HG03064 (cell line): ENCODE data around the gene COA5.

Source experiments
- ATAC-seq: cut with Tn5 transposase; IDR thresholded peaks from one replicate; pipeline ENCODE4 v1.9.1; 2021; ENCODE audit warnings: low read depth; ENCODE audit not compliant: unreplicated experiment

Gene COA5, protein sequence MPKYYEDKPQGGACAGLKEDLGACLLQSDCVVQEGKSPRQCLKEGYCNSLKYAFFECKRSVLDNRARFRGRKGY

DNA sequence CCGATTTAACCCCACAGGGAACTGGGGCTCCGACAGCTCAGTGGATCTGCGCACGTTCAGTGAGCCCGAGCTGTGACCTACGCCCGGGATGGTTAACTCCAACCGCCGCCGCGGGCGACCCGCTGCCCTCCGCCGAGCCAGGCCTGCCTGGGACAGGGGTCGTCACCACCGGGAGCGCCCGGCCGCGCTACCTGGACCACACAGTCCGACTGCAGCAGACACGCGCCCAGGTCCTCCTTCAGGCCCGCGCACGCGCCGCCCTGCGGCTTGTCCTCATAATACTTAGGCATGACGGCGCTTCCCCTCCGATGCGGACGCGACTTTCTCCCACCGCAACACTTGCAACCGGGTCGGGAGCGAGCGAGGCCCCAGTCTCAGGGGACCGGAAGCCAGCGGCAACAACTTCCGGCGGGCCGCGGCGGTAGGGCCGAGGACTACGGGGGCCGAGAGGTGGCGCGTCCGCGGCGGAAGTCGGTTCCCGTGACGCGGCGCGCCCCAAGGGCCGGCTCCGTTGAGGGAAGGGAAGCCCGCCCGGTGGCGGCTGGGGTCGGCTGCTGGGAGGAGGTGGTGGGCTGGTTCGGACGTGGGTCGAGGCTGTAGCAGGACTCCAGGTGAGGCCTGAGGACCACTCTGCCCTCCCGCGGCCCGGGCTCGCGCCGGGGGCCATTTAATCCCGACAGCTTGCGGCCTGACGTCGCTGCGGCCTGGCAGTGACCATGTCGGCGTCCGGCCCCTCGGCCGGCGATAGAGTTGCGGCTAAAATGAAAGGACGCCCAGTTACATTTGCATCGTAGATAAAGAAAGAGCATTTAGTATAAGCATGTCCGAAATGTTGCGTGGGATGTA lies at the start of gene COA5, which contains the start of gene UNC50:
COA5 (minus strand) TSS at position 397 of the 846 bp plus-strand sequence; CDS start at position 290, 107 bp downstream.
UNC50 (plus strand) TSS at position 474 of the 846 bp plus-strand sequence. CDS start 1,171 bp downstream, outside the sequence.
- peak; percentile 79 for ATAC-seq

DNA sequence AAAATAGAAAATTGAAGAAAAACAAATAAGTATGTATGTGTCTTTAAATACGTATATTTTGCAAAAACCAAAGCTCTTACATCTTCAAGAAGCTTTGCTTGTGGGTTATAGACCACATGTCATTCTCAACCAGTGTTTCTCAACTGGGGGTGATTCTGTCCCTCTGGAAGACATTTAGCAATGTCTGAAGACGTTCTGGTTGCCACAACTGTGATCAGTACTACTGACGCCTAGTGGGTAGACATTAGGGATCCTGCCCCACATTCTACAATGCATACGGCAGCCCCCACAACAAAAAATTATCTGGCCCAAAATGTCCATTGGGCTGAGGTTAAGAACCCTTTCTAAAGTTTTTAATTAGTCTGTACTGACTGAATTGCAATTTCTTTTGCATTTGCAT lies 48.5 kb upstream of the COA5 start:
- ATAC-seq = no peak

DNA sequence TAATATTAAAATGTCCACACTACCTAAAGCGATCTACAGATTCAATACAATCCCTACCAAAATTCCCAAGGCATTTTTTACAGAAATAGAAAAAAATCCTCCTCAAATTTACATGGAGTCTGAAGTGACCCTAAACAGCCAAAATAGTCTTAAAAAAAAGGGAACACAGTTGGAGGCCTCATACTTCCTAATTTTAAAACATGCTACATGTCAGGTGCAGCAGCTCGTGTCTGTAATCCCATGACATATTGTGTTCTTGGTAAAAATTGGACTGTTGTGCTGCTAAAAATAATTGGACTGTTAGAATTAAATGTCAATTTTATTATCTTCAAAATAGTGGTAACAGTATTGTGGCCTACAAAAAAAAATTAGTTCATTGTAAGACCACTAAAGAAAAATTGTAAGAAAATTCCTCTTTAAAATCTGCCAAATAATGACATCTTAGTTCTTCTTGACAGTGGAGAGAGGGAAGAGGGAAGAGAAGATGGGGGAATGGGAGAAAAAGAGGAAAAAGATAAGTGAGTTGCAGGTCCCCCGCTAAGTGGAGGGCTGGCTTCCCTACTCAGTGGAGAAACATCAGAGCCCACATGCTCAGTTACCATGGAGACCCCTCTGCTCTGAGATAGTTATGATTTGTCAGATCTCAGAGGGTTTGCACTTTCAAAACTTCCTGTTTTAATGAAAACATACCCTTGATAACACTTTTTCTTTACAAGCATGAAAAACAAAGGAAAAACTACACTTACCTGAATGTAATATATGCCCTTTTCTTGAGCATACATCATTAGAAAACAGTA lies 46.6 kb upstream of the COA5 start:
- ATAC-seq = no peak

DNA sequence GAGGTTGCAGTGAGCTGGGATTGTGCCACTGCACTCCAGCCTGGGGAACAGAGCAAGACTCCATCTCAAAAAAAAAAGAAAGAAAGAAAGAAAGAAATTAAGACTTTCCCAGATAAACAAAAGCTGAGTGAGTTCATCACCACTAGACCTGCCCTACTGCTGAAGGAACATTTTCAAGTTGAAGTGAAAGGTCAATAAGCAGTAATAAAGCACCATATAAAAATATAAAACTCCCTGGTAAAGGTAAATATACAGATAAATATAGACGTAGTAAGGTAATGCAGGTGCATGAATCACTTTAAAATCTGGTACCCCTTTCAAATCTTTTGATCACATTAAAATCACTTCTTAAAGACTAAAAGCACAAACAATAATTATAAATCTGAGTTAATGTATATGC lies 42.7 kb upstream of the COA5 start:
- ATAC-seq = no peak

DNA sequence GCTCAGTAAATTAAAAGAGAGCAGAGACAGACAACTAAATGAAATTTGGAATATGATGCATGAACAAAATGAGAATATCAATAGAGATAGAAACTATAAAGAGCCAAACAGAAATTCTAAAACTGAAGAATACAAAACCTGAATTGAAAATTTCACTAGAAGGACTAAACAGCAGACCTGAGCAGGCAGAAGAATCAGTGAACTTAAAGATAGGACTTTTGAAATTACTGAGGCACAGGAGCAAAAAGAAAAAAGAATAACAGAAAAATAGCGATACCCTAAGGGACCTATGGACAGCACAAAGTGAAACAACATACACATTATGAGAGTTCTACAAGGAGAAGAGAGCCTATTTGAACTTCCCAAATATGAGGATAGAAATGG lies 41.7 kb upstream of the COA5 start:
- no peak for ATAC-seq

DNA sequence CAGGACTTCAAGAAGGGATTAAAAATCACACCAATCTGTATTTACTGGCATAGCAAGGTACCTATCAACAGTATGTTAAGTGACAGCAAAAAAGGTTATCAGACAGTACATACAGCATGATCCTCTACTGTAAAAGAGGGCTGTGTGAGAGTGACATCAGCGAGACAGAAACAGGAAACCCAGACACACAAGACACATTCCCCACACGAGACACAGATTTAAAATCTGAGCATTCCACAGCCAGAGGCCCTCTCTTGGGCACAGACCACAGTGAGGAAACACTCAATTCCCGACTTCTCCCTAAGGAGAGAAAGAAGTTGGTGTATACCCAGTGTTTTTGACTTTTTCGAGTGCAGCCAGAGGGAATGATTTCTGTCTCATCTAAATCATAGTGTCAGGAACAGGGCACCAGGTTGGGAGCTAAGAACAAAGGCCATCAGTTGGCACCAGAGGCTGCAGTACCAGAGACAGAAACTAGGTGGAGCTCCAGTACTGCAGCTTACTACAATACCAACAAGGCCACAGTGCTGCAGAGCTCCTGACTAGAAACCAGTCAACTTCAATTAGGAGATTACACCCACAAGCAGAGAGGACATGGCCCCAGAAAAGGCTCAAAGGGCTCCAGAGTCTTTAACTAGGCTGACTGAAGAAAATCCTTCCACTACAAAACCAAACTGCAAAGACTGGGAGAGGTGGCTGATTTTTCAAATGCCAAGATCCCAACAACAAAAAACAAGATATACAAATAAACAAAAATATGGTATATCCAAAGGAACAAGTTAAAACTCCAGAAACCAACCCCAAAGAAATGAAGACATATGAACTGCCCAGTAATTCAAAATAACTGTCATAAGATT lies 41.1 kb upstream of the COA5 start:
- no peak for ATAC-seq

DNA sequence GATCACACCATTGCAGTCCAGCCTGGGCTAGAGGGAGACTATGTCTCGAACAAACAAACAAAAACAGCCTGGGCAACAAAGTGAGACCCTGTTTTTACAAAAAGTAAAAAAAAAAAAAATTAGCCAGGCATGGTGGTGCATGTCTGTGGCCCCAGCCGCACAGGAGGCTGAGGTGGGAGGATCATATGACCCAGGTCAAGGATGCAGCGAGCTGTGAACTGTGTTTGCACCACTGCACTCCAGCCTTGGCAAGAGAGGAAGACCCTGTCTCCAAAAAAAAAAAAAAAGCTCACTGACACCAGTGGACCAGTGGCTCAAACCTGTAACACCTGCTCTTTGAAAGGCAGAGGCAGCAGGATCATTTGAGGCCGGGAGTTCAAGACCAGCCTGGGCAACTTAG lies 40.1 kb upstream of the COA5 start:
- no peak for ATAC-seq

DNA sequence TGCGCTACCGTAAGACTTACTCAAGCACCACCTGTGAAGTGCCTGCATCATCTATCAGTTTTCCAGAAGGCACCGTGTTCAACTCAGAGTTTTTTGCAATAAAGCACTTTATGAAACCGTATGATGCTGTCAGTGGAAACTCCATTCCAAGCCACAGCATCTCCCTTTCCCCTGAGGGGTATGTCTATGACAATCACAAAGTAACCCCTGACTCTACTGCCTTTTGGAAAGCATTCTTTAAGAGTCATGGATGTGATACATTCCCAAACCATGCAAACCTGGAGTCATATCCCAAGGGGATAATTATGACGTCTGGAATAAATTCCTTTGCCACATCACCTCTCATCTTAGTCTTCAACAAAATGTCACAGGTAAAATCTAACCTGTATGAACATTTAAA lies 39.3 kb upstream of the COA5 start:
- ATAC-seq = no peak

DNA sequence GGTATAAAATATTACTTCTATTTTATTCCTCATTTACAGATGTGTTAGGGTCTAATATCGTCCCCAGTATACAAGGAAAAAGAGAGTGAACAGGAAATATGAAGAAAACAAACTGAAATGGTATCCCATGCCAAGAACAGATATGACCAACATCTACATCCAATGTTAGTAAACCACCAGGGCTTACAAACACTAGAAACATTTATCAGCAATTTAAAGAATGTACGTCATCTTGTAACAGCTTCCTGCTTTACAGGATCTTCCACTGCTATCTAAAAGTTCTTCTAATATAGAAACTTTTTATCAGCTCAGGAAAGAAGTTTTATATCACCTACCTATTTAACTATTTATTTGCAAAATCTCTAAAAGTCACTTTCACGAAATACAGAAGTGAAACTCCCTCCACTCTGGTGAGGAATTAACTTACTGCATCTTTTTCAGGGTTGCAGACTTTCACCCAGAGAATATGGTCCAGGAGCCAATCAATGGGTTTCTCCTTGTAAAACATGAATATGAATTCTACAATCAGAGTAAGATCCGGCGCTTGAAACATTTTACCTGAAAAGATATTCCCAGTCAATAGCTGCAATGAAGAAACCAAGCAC lies 35.3 kb upstream of the COA5 start:
- no peak for ATAC-seq

DNA sequence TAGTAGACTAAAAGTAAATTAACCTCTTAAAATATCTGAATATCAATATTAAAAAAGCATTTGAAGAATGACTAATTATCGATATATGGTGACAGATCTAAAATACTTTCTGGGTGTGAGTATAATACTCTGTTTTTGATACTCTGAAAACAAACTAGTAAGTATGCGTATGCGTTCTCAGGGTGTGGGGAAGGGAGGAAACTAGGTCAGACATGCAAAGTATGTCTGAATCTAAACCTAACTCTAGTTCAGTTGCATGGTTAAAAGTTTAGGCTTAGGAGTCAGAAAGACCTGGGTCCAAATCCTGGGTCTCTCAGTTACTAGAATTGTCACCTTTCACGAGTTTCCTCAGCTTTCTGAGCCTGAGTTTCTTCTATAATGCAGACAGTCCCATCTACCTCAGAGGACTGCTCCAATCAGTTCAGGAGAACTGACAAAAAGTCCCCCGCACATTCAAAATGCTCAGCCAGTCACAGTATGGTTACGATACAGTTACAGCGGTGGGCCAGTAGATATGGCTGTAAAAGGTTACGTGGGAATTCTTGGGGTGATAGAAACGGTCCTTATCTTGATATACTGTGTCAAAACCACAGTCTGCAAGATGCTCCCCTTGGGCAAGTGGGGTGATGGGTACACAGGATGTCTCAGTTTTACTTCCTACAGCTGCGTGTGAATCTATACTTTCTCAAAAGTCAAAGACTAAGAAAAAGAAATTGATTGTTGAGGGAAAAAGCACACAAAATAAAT lies 29.3 kb upstream of the COA5 start:
- ATAC-seq = no peak

DNA sequence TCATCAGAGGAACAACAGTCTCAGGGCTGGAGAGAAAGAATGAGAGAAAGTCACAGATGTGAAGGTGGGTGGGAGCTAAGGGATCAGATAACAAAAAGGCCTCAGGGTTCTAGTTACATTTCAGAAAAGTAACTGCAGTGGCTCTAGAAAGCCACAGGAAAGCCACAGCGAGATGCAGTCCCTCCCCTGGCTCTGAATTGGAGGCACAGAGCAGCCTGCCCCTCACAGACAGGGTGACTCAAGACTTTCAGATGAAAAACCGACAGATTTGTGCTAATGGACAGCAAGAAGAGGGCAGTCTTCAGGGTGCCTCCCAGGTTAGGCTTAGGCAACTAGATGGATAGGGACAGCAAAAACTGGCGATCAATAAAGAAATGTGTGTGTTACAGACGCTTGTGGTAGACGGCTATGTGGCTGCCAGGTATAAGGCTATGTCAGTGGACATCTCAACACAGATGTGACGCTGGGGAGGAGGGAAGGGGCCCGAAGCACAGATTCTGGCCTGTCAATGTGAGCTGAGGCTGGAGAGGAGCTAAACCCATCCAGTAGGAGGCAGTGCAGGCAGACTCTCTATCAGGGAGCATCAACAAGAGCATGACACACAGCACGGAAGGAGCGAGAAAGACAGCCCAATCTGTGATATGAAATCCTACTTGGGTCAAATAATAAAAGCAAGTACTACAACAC lies 26.2 kb upstream of the COA5 start:
- no peak for ATAC-seq

DNA sequence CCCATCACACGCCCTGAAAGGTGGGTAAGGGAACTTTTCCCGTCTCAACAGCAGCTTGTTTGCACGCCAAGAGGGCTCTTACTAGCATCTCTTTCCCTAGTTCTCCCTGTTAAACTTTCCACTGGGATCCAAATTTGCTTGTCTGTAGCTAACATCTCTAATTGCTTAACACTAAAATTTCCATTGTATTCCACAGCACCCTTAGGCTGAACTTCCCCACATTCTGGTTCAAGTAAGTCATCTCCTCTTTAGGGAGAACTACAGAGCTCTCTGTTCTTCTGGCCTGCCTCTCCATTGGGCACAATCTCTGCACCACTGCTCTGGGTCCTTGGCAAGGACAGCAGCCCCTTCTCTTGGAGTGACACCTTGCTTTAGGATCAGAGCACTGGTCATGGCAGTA lies 24.0 kb upstream of the COA5 start:
- ATAC-seq = no peak

DNA sequence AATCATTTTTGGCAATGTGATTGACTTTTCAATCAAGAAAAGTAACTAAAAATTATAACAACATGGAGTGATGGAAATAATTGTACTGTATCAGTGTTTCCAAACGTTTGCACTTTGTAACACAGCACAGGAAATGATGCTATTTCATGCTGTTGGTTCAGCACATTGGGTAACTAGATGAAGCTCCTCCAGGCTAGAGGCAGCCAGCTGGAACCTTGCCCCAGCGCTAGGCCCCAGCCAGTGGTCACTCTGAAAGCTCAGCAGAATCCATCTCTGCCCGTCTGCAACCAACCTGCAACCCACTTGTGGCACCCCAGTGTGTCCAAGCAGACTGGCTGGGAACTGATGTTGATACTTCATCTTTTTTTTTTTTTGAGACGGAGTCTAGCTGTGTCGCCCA lies 15.3 kb upstream of the COA5 start:
- ATAC-seq = no peak

DNA sequence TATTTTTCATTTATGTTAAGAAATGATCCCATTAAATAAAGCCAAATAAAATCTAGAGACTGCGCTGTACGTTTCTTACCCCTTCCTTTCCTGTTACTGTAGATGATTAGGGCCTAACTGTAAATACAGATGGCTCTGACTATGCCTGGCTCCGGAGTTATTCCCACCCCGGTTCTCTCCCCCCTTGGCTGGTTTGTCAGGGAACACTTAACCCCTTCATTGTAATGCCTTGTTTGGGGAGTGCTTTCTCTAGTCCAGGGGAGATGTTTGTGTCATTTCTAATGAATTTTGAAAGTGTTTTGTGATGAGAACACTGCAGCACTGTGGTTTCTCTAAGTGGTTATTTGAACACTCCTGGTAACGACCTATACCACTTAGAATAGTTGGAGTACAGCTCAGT lies 8.8 kb upstream of the COA5 start:
- no peak for ATAC-seq

DNA sequence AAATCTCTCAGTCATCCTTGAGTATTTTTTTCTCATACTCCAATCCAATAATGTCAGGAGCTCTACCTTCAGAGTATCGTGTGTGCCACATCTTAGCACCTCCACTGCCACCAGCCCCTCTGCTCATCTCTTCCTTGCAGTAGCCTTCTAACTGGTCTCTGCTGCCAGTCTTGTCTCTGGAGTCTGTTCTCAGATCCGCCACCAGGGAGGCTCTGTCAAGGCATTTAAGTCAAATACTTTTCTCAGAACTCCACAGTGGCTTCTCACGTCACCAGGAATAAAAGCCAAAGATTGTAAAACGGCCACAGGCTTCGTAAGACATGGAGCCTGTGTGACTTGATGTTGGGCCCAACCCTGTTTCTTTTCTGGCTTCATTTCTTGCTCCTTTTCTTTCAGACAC lies 7.2 kb upstream of the COA5 start:
- no peak for ATAC-seq

DNA sequence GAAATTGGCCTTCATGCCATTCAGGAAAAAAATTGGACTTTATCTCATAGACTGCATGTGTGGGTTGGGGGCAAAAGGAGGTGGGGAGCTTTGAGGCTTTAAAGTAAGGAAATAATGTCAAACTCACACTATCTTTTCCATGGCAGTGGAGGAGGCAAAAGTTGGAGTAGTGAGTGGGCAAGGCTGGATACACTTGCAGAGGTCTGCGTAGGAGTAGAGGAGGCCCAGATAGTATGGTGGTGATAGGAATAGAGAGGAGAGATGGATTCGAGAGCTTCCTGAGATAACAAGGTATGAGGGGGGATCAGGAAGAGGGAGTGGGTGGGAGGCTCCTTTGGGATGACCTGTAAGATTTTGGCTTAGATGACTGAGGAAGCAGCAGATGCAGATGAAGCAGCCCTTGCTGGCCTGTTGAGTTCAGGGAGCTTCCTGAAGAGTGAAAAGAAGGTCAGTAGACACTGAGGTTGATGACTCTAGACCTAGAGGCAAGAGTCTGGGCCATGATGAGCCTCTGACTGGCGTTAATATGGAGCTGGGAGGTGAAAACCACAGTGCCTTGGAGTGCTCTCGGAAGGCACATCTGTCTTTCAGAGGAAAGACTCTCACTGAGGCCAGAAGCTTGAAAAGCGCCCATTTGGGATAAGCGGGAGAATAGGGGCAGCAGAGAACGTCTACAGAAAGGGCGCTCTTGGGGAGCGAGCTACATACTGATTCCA lies 5.9 kb upstream of the COA5 start:
- ATAC-seq = no peak

DNA sequence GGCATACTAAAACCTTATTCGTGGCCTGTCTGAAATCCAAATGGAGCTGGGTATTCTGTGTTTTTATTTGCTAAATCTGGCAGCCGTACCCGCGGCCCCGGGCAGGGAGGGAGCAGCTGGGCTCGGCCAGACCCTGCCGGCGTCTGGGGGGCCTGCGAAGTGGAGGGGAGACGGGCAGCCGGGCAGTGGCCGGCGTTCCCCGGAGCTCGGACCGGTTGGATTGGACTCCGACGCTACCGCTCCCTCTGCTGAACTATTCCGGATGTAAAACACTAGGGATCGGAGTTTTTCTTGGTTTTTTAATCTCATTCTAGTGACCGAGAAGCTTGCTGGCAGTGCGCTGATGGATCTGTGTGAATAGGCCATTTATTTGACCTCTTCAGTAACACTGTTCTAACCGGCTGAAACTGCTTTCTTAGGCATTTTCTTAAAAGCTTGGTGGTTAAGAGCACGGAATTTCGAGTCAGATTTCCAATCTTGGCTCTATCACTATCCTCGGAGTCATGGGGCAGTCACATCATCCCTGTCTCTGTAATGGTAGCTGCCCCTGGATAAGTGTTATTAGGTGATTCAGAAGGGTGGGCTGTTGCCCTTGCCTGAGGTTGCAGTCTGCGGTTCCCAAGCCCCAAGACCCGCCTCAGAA lies 771 bp upstream of the COA5 start:
- ATAC-seq = peak; percentile 8

DNA sequence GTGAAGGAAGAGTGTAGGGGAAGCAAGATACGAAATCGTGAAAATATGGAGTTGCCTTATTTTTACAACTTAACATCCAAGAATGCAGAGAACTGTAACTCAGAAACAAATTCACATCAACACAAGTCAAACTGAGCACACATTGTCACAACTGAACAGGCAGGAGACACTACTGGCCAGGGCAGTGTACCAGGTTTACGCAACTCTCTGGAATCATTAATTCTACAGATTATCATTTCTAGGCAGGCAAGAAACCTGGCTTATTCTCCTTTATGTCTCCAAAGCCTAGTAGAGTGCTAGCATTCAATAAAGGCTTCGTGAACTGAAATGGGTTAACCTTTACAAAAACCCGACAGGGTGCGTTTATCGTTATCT lies 584 bp downstream of the COA5 start:
- ATAC-seq = no peak
